Measurements from ENCODE around the gene TRABD2B. TPM values are rescaled to one million over a fixed set of nuclear protein-coding genes. Genes with fewer than 3 reads are reported as not detected.

Gene TRABD2B
- total RNA-seq, 1 experiment from 2014 or later = 0.05 TPM

DNA sequence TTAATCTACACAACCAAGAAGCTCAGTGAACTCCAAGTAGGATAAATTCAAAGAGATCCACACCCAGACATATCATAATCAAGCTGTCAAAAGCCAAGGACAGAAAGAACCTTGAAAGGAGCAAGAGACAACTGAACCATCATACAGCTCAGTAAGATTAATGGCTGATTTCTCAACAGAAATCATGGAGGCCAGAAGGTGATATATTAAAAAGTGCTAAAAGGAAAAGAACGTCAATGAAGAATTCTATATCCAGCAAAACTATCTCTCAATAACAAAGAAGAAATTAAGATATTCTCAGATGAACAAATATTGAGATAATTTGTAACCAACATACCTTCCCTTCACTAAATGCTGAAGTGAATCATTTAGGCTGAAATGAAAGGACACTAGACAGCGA lies 161.8 kb downstream of the TRABD2B start:
- Histone ChIP-seq H2AFZ (ENCODE audit: low read depth, low read length, poor library complexity, severe bottlenecking) (no peak overlapping the region), H3K4me3 (replicated peaks in 1 of 2; ENCODE audit: low read depth in 1 of 2, low read length in 2 of 2) (no peak overlapping the region), H3K4me1 (ENCODE audit: control insufficient read depth in 1 of 2, insufficient read depth in 2 of 2, low read length in 2 of 2) (no peaks in the 10 kb centered on the region), H3K79me2 (ENCODE audit: insufficient read depth, low read length) (no peaks in the 10 kb centered on the region), H3K9me3 (ENCODE audit: control insufficient read depth in 1 of 2, insufficient read depth in 1 of 2, low read depth in 1 of 2, low read length in 2 of 2) (0 out of 4 replicates have a peak, but pooled peaks cover 0 to 3% of the 10 kb centered on the region in 2 experiments), H3K4me2 (ENCODE audit: low read length) (no peak overlapping the region), H3K27me3 (ENCODE audit: insufficient read depth, low read length) (peaks cover 20% of the 10 kb centered on the region; the same call in 1 of the 2 replicates), H3K27ac (ENCODE audit: low read depth, low read length) (no peak overlapping the region), H3K9me2 (ENCODE audit: insufficient read depth) (no peaks in the 10 kb centered on the region), H3K9ac (ENCODE audit: low read length) (no peak overlapping the region), H3K36me3 (ENCODE audit: control insufficient read depth in 1 of 2, insufficient read depth in 2 of 2, low read length in 2 of 2) (no peaks in the 10 kb centered on the region), H4K20me1 (ENCODE audit: insufficient read depth) (no peaks in the 10 kb centered on the region)
- no peak for DNase-seq (ENCODE audit: low read depth, low spot score)
- POLR2A ChIA-PET = no interaction called here
- RAD21 ChIA-PET (ENCODE audit: low non-redundant PET in 1 of 2, low total read pairs in 2 of 2, uncharacterized antibody in 2 of 2, unreplicated experiment in 2 of 2) = no interaction called here
- no TSS peak for BruUV-seq (replicated peaks)
- no peak for TF ChIP-seq EZH2 (IDR thresholded peaks at IDR 0.05)
- no peak for TF ChIP-seq ZNF274 (IDR thresholded peaks at IDR 0.05; ENCODE audit: low read depth, low read length)
- TF ChIP-seq SIN3A (IDR thresholded peaks at IDR 0.05; ENCODE audit: low read depth) = no peak
- TF ChIP-seq, protein P1, sequence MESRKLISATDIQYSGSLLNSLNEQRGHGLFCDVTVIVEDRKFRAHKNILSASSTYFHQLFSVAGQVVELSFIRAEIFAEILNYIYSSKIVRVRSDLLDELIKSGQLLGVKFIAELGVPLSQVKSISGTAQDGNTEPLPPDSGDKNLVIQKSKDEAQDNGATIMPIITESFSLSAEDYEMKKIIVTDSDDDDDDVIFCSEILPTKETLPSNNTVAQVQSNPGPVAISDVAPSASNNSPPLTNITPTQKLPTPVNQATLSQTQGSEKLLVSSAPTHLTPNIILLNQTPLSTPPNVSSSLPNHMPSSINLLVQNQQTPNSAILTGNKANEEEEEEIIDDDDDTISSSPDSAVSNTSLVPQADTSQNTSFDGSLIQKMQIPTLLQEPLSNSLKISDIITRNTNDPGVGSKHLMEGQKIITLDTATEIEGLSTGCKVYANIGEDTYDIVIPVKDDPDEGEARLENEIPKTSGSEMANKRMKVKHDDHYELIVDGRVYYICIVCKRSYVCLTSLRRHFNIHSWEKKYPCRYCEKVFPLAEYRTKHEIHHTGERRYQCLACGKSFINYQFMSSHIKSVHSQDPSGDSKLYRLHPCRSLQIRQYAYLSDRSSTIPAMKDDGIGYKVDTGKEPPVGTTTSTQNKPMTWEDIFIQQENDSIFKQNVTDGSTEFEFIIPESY (IDR thresholded peaks at IDR 0.05; ENCODE audit: extremely low read depth, insufficient replicate concordance, low read length) = no peak
- no peak for TF ChIP-seq RAD21 (IDR thresholded peaks at IDR 0.05; ENCODE audit: low read depth)
- TF ChIP-seq POLR2AphosphoS5 (IDR thresholded peaks at IDR 0.05; ENCODE audit: low read depth, low read length) = no peak
- no peak for TF ChIP-seq SP1 (IDR thresholded peaks at IDR 0.05; ENCODE audit: low read depth)
- TF ChIP-seq, protein P2, sequence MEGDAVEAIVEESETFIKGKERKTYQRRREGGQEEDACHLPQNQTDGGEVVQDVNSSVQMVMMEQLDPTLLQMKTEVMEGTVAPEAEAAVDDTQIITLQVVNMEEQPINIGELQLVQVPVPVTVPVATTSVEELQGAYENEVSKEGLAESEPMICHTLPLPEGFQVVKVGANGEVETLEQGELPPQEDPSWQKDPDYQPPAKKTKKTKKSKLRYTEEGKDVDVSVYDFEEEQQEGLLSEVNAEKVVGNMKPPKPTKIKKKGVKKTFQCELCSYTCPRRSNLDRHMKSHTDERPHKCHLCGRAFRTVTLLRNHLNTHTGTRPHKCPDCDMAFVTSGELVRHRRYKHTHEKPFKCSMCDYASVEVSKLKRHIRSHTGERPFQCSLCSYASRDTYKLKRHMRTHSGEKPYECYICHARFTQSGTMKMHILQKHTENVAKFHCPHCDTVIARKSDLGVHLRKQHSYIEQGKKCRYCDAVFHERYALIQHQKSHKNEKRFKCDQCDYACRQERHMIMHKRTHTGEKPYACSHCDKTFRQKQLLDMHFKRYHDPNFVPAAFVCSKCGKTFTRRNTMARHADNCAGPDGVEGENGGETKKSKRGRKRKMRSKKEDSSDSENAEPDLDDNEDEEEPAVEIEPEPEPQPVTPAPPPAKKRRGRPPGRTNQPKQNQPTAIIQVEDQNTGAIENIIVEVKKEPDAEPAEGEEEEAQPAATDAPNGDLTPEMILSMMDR (IDR thresholded peaks at IDR 0.05 in 2 of 3, conservative IDR thresholded peaks at IDR 0.05 in 1 of 3; ENCODE audit: borderline replicate concordance in 1 of 3, insufficient read depth in 1 of 3, low read depth in 2 of 3, low read length in 2 of 3) = no peak
- TF ChIP-seq, protein P3, sequence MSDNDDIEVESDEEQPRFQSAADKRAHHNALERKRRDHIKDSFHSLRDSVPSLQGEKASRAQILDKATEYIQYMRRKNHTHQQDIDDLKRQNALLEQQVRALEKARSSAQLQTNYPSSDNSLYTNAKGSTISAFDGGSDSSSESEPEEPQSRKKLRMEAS (IDR thresholded peaks at IDR 0.05) = no peak
- no peak for TF ChIP-seq ELF1 (IDR thresholded peaks at IDR 0.05; ENCODE audit: borderline replicate concordance, low read depth)
- no peak for TF ChIP-seq YY1 (IDR thresholded peaks at IDR 0.05; ENCODE audit: extremely low read depth, insufficient replicate concordance, low read depth, low read length)
- no peak for TF ChIP-seq TCF7L2 (IDR thresholded peaks at IDR 0.05; ENCODE audit: borderline replicate concordance, extremely low read depth, insufficient read depth, insufficient read length)
- TF ChIP-seq, protein P4, sequence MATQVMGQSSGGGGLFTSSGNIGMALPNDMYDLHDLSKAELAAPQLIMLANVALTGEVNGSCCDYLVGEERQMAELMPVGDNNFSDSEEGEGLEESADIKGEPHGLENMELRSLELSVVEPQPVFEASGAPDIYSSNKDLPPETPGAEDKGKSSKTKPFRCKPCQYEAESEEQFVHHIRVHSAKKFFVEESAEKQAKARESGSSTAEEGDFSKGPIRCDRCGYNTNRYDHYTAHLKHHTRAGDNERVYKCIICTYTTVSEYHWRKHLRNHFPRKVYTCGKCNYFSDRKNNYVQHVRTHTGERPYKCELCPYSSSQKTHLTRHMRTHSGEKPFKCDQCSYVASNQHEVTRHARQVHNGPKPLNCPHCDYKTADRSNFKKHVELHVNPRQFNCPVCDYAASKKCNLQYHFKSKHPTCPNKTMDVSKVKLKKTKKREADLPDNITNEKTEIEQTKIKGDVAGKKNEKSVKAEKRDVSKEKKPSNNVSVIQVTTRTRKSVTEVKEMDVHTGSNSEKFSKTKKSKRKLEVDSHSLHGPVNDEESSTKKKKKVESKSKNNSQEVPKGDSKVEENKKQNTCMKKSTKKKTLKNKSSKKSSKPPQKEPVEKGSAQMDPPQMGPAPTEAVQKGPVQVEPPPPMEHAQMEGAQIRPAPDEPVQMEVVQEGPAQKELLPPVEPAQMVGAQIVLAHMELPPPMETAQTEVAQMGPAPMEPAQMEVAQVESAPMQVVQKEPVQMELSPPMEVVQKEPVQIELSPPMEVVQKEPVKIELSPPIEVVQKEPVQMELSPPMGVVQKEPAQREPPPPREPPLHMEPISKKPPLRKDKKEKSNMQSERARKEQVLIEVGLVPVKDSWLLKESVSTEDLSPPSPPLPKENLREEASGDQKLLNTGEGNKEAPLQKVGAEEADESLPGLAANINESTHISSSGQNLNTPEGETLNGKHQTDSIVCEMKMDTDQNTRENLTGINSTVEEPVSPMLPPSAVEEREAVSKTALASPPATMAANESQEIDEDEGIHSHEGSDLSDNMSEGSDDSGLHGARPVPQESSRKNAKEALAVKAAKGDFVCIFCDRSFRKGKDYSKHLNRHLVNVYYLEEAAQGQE (IDR thresholded peaks at IDR 0.05; ENCODE audit: low read depth) = no peak
- TF ChIP-seq CEBPB (IDR thresholded peaks at IDR 0.05; ENCODE audit: low read depth) = no peak
- TF ChIP-seq EGR1 (IDR thresholded peaks at IDR 0.05; ENCODE audit: low read depth) = no peak
- no peak for TF ChIP-seq ZFX (IDR thresholded peaks at IDR 0.05)
- CTCF ChIA-PET = no interaction called here
- no peak for ATAC-seq
- intact Hi-C loops (cut with micrococcal nuclease) = no loop called here

Measured in HCT116 (cell line).